Measurements from ENCODE around the gene ARHGEF12. TPM values are rescaled to one million over a fixed set of nuclear protein-coding genes. Genes with fewer than 3 reads are reported as not detected.

Gene ARHGEF12
- total RNA-seq, 1 donor from 2014 or later = 134 TPM

- DNase-seq (ENCODE audit: low read depth in 2 of 2) = peak; percentile 50 to 73
Measured at GRCh38 chr11:120340529-120340928, 4.3 kb downstream of the ARHGEF12 start.

- DNase-seq (ENCODE audit: low read depth in 2 of 2) = peak in 1 of 2 donors; percentile 44
Measured at GRCh38 chr11:120342226-120342625, 6.0 kb downstream of the ARHGEF12 start.

GRCh38 chr11:120342678-120343077 is 6.5 kb downstream of the ARHGEF12 start:
- DNase-seq (ENCODE audit: low read depth in 2 of 2) = no peak

GRCh38 chr11:120343429-120343828 is 7.2 kb downstream of the ARHGEF12 start:
- DNase-seq (ENCODE audit: low read depth in 2 of 2) = no peak

GRCh38 chr11:120344302-120345004 is 8.2 kb downstream of the ARHGEF12 start:
- DNase-seq (ENCODE audit: low read depth in 2 of 2) = peak in 1 of 2 donors; percentile 58

- no peak for DNase-seq (ENCODE audit: low read depth in 2 of 2)
Measured at GRCh38 chr11:120346233-120346632, 10.0 kb downstream of the ARHGEF12 start.

GRCh38 chr11:120350637-120351036 is 14.4 kb downstream of the ARHGEF12 start:
- DNase-seq (ENCODE audit: low read depth in 2 of 2) = no peak

GRCh38 chr11:120352405-120352804 is 16.2 kb downstream of the ARHGEF12 start:
- DNase-seq (ENCODE audit: low read depth in 2 of 2) = no peak

GRCh38 chr11:120354068-120354467 is 17.9 kb downstream of the ARHGEF12 start:
- no peak for DNase-seq (ENCODE audit: low read depth in 2 of 2)

GRCh38 chr11:120354779-120355178 is 18.6 kb downstream of the ARHGEF12 start:
- no peak for DNase-seq (ENCODE audit: low read depth in 2 of 2)

GRCh38 chr11:120357620-120358019 is 21.4 kb downstream of the ARHGEF12 start:
- no peak for DNase-seq (ENCODE audit: low read depth in 2 of 2)

GRCh38 chr11:120358729-120359128 is 22.5 kb downstream of the ARHGEF12 start:
- no peak for DNase-seq (ENCODE audit: low read depth in 2 of 2)

- DNase-seq (ENCODE audit: low read depth in 2 of 2) = no peak
Measured at GRCh38 chr11:120363436-120363835, 27.2 kb downstream of the ARHGEF12 start.

GRCh38 chr11:120365512-120365911 is 29.3 kb downstream of the ARHGEF12 start:
- no peak for DNase-seq (ENCODE audit: low read depth in 2 of 2)

GRCh38 chr11:120372296-120372695 is 36.1 kb downstream of the ARHGEF12 start:
- no peak for DNase-seq (ENCODE audit: low read depth in 2 of 2)

- peak in 1 of 2 donors; percentile 41 for DNase-seq (ENCODE audit: low read depth in 2 of 2)
Measured at GRCh38 chr11:120375076-120375475, 38.9 kb downstream of the ARHGEF12 start.

- no peak for DNase-seq (ENCODE audit: low read depth in 2 of 2)
Measured at GRCh38 chr11:120376547-120377182, 40.5 kb downstream of the ARHGEF12 start.

GRCh38 chr11:120378474-120378873 is 42.3 kb downstream of the ARHGEF12 start:
- no peak for DNase-seq (ENCODE audit: low read depth in 2 of 2)

GRCh38 chr11:120381401-120381800 is 45.2 kb downstream of the ARHGEF12 start:
- DNase-seq (ENCODE audit: low read depth in 2 of 2) = no peak

- no peak for DNase-seq (ENCODE audit: low read depth in 2 of 2)
Measured at GRCh38 chr11:120383518-120384155, 47.4 kb downstream of the ARHGEF12 start.

GRCh38 chr11:120384476-120384875 is 48.3 kb downstream of the ARHGEF12 start:
- no peak for DNase-seq (ENCODE audit: low read depth in 2 of 2)

GRCh38 chr11:120385110-120385509 is 48.9 kb downstream of the ARHGEF12 start:
- DNase-seq (ENCODE audit: low read depth in 2 of 2) = no peak

GRCh38 chr11:120385655-120386054 is 49.4 kb downstream of the ARHGEF12 start:
- DNase-seq (ENCODE audit: low read depth in 2 of 2) = no peak

All from lung microvascular endothelial cell (primary cell).